Measurements from ENCODE around the gene PHTF2.

DNA sequence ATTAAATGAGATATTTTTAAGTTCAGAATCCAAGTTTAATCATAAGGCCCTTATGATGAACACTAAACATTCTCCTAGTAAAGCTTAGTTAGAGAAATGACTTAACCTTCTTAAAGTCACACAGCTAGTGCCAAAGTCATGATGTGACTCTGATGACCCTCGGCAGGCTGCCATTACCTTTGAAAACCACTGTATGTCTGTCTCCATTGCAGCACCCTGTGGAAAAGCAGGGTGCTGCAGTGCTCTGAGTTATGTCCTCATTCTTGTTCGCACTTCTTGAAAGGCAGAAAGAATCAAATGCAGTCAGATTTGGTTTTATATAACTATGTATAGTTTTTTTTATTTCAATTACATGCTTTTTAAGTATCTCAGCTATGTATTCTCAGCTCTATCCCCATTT is 105.0 kb downstream of the PHTF2 start:
- TF ChIP-seq POLR2A (IDR thresholded peaks at IDR 0.05; ENCODE audit: low read depth, low read length) (no peak), SPI1 (IDR thresholded peaks at IDR 0.05; ENCODE audit: low read depth, low read length) (no peak), POLR2AphosphoS5 (IDR thresholded peaks at IDR 0.05; ENCODE audit: low read depth, low read length) (no peak), TAF1 (IDR thresholded peaks at IDR 0.05; ENCODE audit: low read depth, low read length) (no peak), PAX5 (IDR thresholded peaks at IDR 0.05; ENCODE audit: insufficient read depth, low read length, severe bottlenecking) (no peak)

Measured in GM12891 (cell line).